GM06990 (cell line): Measurements from ENCODE around the gene FTO.

ENCODE experiments used
- DNase-seq: peaks from one replicate; pipeline ENCODE4 v3.0.0-alpha.2; 2011; ENCODE audit not compliant: insufficient read length; ENCODE audit errors: extremely low read depth
- H3K27me3 ChIP-seq: replicated peaks from 2 replicates; pipeline ENCODE4 v1.6.0; 2011; ENCODE audit warnings: low read length; ENCODE audit not compliant: control insufficient read depth, insufficient read depth
- H3K36me3 ChIP-seq: 2 replicates; pipeline ENCODE4 v1.5.1; 2011; ENCODE audit warnings: low read length; ENCODE audit not compliant: control insufficient read depth, insufficient read depth
- H3K4me3 ChIP-seq: replicated peaks from 2 replicates; pipeline ENCODE4 v1.5.1; 2011; ENCODE audit warnings: low read depth, mild to moderate bottlenecking, control low read depth, low read length
- CTCF ChIP-seq: IDR thresholded peaks from 2 replicates; pipeline ENCODE4 v1.5.1; 2011; ENCODE audit warnings: low read length, control low read depth, mild to moderate bottlenecking, inconsistent platforms; ENCODE audit not compliant: insufficient read depth, poor library complexity, severe bottlenecking

Gene FTO

GRCh38 chr16:54199487-54200160, 495.7 kb downstream of the FTO start:
- DNase-seq, result no peak
- Histone ChIP-seq H3K4me3 (no peak overlapping the region), H3K36me3 (no peaks in the 10 kb centered on the region), H3K27me3 (no peaks in the 10 kb centered on the region)
- no peak for TF ChIP-seq CTCF

GRCh38 chr16:54200161-54200534, 496.2 kb downstream of the FTO start:
- Histone ChIP-seq H3K27me3 (no peaks in the 10 kb centered on the region), H3K4me3 (no peak overlapping the region), H3K36me3 (no peaks in the 10 kb centered on the region)
- no peak for DNase-seq
- no peak for TF ChIP-seq CTCF

GRCh38 chr16:54200720-54201119, 496.8 kb downstream of the FTO start:
- Histone ChIP-seq H3K4me3 (no peak overlapping the region), H3K36me3 (no peaks in the 10 kb centered on the region), H3K27me3 (no peaks in the 10 kb centered on the region)
- TF ChIP-seq CTCF, result no peak
- DNase-seq, result no peak

GRCh38 chr16:54201200-54201599, 497.2 kb downstream of the FTO start:
- no peak for TF ChIP-seq CTCF
- H3K4me3 ChIP-seq, result no peak overlapping the region
- no peaks in the 10 kb centered on the region for H3K36me3 ChIP-seq
- H3K27me3 ChIP-seq, result no peaks in the 10 kb centered on the region
- no peak for DNase-seq
